Thyroid gland (tissue), 4 donors: ENCODE measurements around the gene OTOL1. TPM values are rescaled to one million over a fixed set of nuclear protein-coding genes. Genes with fewer than 3 reads are reported as not detected.
"Not testable (repeated sequence)": the region's sequence is repeated elsewhere in the genome, so short reads cannot be mapped to it uniquely, and the experiment has no call there.

Source experiments
- DNase-seq, 2 donors: peaks; one replicate each; pipeline ENCODE4 v3.0.0-alpha.2; 2019
- H3K27ac ChIP-seq, 3 donors: fragments of 200-600 bp; sonication (generic); 1 replicate in 2 of 3; 2 replicates in 1 of 3; pipeline ENCODE4 v1.5.1; 2016 to 2019; ENCODE audit warnings: mild to moderate bottlenecking in 1 of 3, moderate library complexity in 1 of 3
- H3K27me3 ChIP-seq: fragments of 200-600 bp; sonication (generic); one replicate; pipeline ENCODE4 v1.5.1; 2019
- H3K36me3 ChIP-seq, 2 donors: fragments of 200-600 bp; sonication (generic); one replicate each; pipeline ENCODE4 v1.5.1; 2016 to 2019
- H3K4me1 ChIP-seq, 2 donors: fragments of 200-600 bp; sonication (generic); one replicate each; pipeline ENCODE4 v1.5.1; 2017 to 2019
- H3K4me3 ChIP-seq, 3 donors: fragments of 200-600 bp; sonication (generic); replicated peaks in 1 of 3; 1 replicate in 2 of 3; 2 replicates in 1 of 3; pipeline ENCODE4 v1.5.1; 2016; ENCODE audit warnings: mild to moderate bottlenecking in 1 of 3
- H3K9me3 ChIP-seq: fragments of 200-600 bp; sonication (generic); one replicate; pipeline ENCODE4 v1.5.1; 2017
- CTCF ChIP-seq, 6 experiments: fragments of 200-600 bp in 3 of 6; fragments of 450-650 bp in 3 of 6; sonication (generic) in 3 of 6; IDR thresholded peaks; one replicate each; pipeline ENCODE4 v1.5.1; 2016 to 2019; ENCODE audit warnings: antibody characterized with exemption in 6 of 6, mild to moderate bottlenecking in 2 of 6, inconsistent platforms in 1 of 6, moderate library complexity in 1 of 6
- POLR2A ChIP-seq, 2 donors: fragments of 450-650 bp; IDR thresholded peaks; one replicate each; pipeline ENCODE4 v1.6.1; 2017; ENCODE audit warnings: antibody characterized with exemption in 2 of 2, mild to moderate bottlenecking in 2 of 2, moderate library complexity in 1 of 2
- WGBS, 2 donors: methylation state at CpG; one replicate each; pipeline ENCODE4 v1.1.5; 2017; 5-methylcytosine and 5-hydroxymethylcytosine counted together
- intact Hi-C: fragments of 100-400 bp; cut with DNase I; formaldehyde crosslinking; loops from one replicate; pipeline ENCODE4 v1.15.1; 2023
- total RNA-seq, 4 donors: library from RNA; depleted of rRNA; stranded (reverse); fragments of >200 nt; gene quantifications; one replicate each; pipeline ENCODE4 v1.2.3, GENCODE V29; 2016

The OTOL1 gene
- total RNA-seq, 4 donors from 2014 or later, result not detected

- H3K36me3 ChIP-seq, result no peaks in the 10 kb centered on the region
- intact Hi-C loops, result no loop called here
- H3K27ac ChIP-seq, result no peak overlapping the region
- no peaks in the 10 kb centered on the region for H3K9me3 ChIP-seq
- no peaks in the 10 kb centered on the region for H3K4me1 ChIP-seq
- H3K27me3 ChIP-seq, result no peaks in the 10 kb centered on the region
- no peak for DNase-seq
- TF ChIP-seq POLR2A (IDR thresholded peaks at IDR 0.05) (no peak), CTCF (IDR thresholded peaks at IDR 0.05) (no peak)
- H3K4me3 ChIP-seq, result no peak overlapping the region
Measured at GRCh38 chr3:161475905-161476304, 20.7 kb upstream of the OTOL1 start.

GRCh38 chr3:161484226-161484625, 12.4 kb upstream of the OTOL1 start:
- intact Hi-C loops, result no loop called here

GRCh38 chr3:161488284-161488683, 8.3 kb upstream of the OTOL1 start:
- H3K9me3 ChIP-seq, H3K36me3 ChIP-seq, H3K27me3 ChIP-seq, DNase-seq, intact Hi-C loops, H3K4me1 ChIP-seq, H3K27ac ChIP-seq, H3K4me3 ChIP-seq: not testable (repeated sequence)
- 50 to 52% methylated on average over 1 of the region's 1 CpG for WGBS, 2 donors

More at GRCh38 chr3:161484226-161484625, 12.4 kb upstream of the OTOL1 start:
- no peak for TF ChIP-seq CTCF (IDR thresholded peaks at IDR 0.05)
- no peaks in the 10 kb centered on the region for H3K27me3 ChIP-seq
- H3K4me3 ChIP-seq, result no peak overlapping the region
- WGBS, 2 donors, result 64 to 77% methylated on average over 1 of the region's 1 CpG
- no peaks in the 10 kb centered on the region for H3K4me1 ChIP-seq
- H3K36me3 ChIP-seq, result no peaks in the 10 kb centered on the region
- DNase-seq, result no peak
- H3K9me3 ChIP-seq, result no peaks in the 10 kb centered on the region
- H3K27ac ChIP-seq, result no peak overlapping the region

- Histone ChIP-seq H3K4me3 (no peak overlapping the region), H3K36me3 (no peaks in the 10 kb centered on the region), H3K27ac (no peak overlapping the region), H3K4me1 (no peaks in the 10 kb centered on the region), H3K27me3 (no peaks in the 10 kb centered on the region), H3K9me3 (no peaks in the 10 kb centered on the region)
- no peak for DNase-seq
- intact Hi-C loops, result no loop called here
- TF ChIP-seq CTCF (IDR thresholded peaks at IDR 0.05) (no peak), POLR2A (IDR thresholded peaks at IDR 0.05) (no peak)
Measured at GRCh38 chr3:161489395-161489794, 7.2 kb upstream of the OTOL1 start.

GRCh38 chr3:161490845-161491244, 5.8 kb upstream of the OTOL1 start:
- H3K4me3 ChIP-seq, H3K9me3 ChIP-seq, H3K27ac ChIP-seq, DNase-seq, intact Hi-C loops, H3K27me3 ChIP-seq, H3K36me3 ChIP-seq, H3K4me1 ChIP-seq: not testable (repeated sequence)
- 80 to 82% methylated on average over 1 of the region's 1 CpG for WGBS, 2 donors

- 46 to 53% methylated on average over 2 of the region's 2 CpGs for WGBS, 2 donors
- Histone ChIP-seq H3K36me3 (no peaks in the 10 kb centered on the region), H3K4me3 (no peak overlapping the region), H3K27me3 (no peaks in the 10 kb centered on the region), H3K9me3 (no peaks in the 10 kb centered on the region), H3K27ac (no peak overlapping the region), H3K4me1 (no peaks in the 10 kb centered on the region)
- DNase-seq, result no peak
- intact Hi-C loops, result no loop called here
- no peak for TF ChIP-seq CTCF (IDR thresholded peaks at IDR 0.05)
- no peak for TF ChIP-seq POLR2A (IDR thresholded peaks at IDR 0.05)
Measured at GRCh38 chr3:161498259-161498921, 1.8 kb downstream of the OTOL1 start.
